H1 (cell line): ENCODE results near the gene MEN1. TPM values are rescaled to one million over a fixed set of nuclear protein-coding genes. Genes with fewer than 3 reads are reported as not detected.
A peak's percentile ranks its signal among the peaks of the same experiment; 100 is the strongest.

Source experiments
- CTCF ChIA-PET: fragments of 300-600 bp; sonication (Branson Sonifier 250); formaldehyde crosslinking; loops from one replicate; lab custom pipeline; 2021; ENCODE audit not compliant: partially characterized antibody; lab: Charles Lee
- POLR2A ChIA-PET: fragments of 300-600 bp; sonication (Branson Sonifier 250); formaldehyde crosslinking; loops from one replicate; lab custom pipeline; 2021; ENCODE audit warnings: inconsistent platforms; ENCODE audit not compliant: partially characterized antibody; lab: Charles Lee
- DNase-seq, 2 experiments: peaks; one replicate each; pipeline versions ENCODE4 v3.0.0 to v3.0.0-alpha.2; 2010 to 2022; ENCODE audit warnings: low spot score in 2 of 2, low read depth in 1 of 2, mixed read lengths in 1 of 2
- FAIRE-seq: peaks from 2 replicates; lab custom pipeline; 2011; peaks lifted over from hg19 to GRCh38; lab: Jason Lieb, UNC
- H2AFZ ChIP-seq: 2 replicates; pipeline ENCODE4 v1.8.1; 2012; ENCODE audit warnings: low read length, inconsistent platforms
- H2AK5ac ChIP-seq: 2 replicates; pipeline ENCODE4 v1.6.1; 2013; ENCODE audit warnings: low read depth, low read length
- H2BK120ac ChIP-seq: replicated peaks from 2 replicates; pipeline ENCODE3; 2013; ENCODE audit warnings: low read depth, low read length, inconsistent platforms
- H2BK12ac ChIP-seq: 2 replicates; pipeline ENCODE4 v1.6.1; 2013; ENCODE audit warnings: low read depth, low read length
- H2BK15ac ChIP-seq: 2 replicates; pipeline ENCODE4 v1.6.1; 2013; ENCODE audit warnings: low read length
- H2BK20ac ChIP-seq: 2 replicates; pipeline ENCODE4 v1.6.1; 2013; ENCODE audit warnings: low read length
- H2BK5ac ChIP-seq: 2 replicates; pipeline ENCODE4 v1.6.1; 2013; ENCODE audit warnings: low read depth, low read length
- H3K14ac ChIP-seq: 2 replicates; pipeline ENCODE4 v1.6.1; 2013; ENCODE audit warnings: inconsistent platforms; ENCODE audit not compliant: insufficient read length
- H3K18ac ChIP-seq: 2 replicates; pipeline ENCODE4 v1.6.1; 2013; ENCODE audit warnings: low read length; ENCODE audit errors: extremely low read depth
- H3K23ac ChIP-seq: 2 replicates; pipeline ENCODE4 v1.6.1; 2013; ENCODE audit warnings: inconsistent platforms; ENCODE audit not compliant: insufficient read length
- H3K23me2 ChIP-seq: 2 replicates; pipeline ENCODE4 v1.6.1; 2013; ENCODE audit warnings: low read depth, low read length
- H3K27ac ChIP-seq: 2 replicates; pipeline ENCODE4 v1.6.1; 2011; ENCODE audit warnings: low read depth, low read length, inconsistent platforms
- H3K27me3 ChIP-seq, 4 experiments: replicated peaks in 1 of 4; 1 replicate in 1 of 4; 2 replicates in 3 of 4; pipeline versions ENCODE4 v1.6.1 to v1.8.1; 2011 to 2013; ENCODE audit warnings: low read length in 3 of 4, mild to moderate bottlenecking in 3 of 4, inconsistent platforms in 2 of 4, mixed read lengths in 2 of 4, moderate library complexity in 1 of 4; ENCODE audit not compliant: control insufficient read depth in 3 of 4, insufficient read depth in 3 of 4; ENCODE audit errors: extremely low read depth in 1 of 4
- H3K36me3 ChIP-seq, 4 experiments: 2 replicates each; pipeline versions ENCODE4 v1.6.1 to v1.8.1; 2011 to 2013; ENCODE audit warnings: mild to moderate bottlenecking in 4 of 4, low read length in 3 of 4, moderate library complexity in 2 of 4, control low read depth in 1 of 4, inconsistent platforms in 1 of 4; ENCODE audit not compliant: insufficient read depth in 4 of 4, control insufficient read depth in 2 of 4
- H3K4ac ChIP-seq: replicated peaks from 2 replicates; pipeline ENCODE3; 2013; ENCODE audit warnings: low read length, low read depth, mixed read lengths, inconsistent platforms; ENCODE audit not compliant: insufficient read length
- H3K4me1 ChIP-seq, 4 experiments: replicated peaks in 1 of 4; 1 replicate in 1 of 4; 2 replicates in 3 of 4; pipeline versions ENCODE4 v1.6.1 to v1.8.1; 2011 to 2013; ENCODE audit warnings: low read length in 3 of 4, inconsistent platforms in 2 of 4, mixed read lengths in 1 of 4; ENCODE audit not compliant: insufficient read depth in 4 of 4, control insufficient read depth in 3 of 4
- H3K4me2 ChIP-seq, 2 experiments: 2 replicates each; pipeline versions ENCODE4 v1.6.1 to v1.8.1; 2011 to 2013; ENCODE audit warnings: low read depth in 2 of 2, low read length in 2 of 2, control low read depth in 1 of 2, inconsistent platforms in 1 of 2, mild to moderate bottlenecking in 1 of 2; ENCODE audit not compliant: insufficient read depth in 1 of 2
- H3K4me3 ChIP-seq, 4 experiments: fragments of 200-600, 300-600 bp in 1 of 4; sonication (generic), shearing (Covaris generic), sonication (Bioruptor Twin) in 1 of 4; 2 replicates each; pipeline versions ENCODE4 v1.5.1 to v1.8.1; 2011 to 2016; ENCODE audit warnings: low read length in 4 of 4, low read depth in 3 of 4, control low read depth in 2 of 4, inconsistent platforms in 2 of 4, mild to moderate bottlenecking in 2 of 4, mixed read lengths in 1 of 4, moderate library complexity in 1 of 4; ENCODE audit not compliant: insufficient read depth in 2 of 4; ENCODE audit errors: extremely low read depth in 1 of 4
- H3K56ac ChIP-seq: replicated peaks from 2 replicates; pipeline ENCODE3; 2013; ENCODE audit warnings: low read depth, mild to moderate bottlenecking, mixed read lengths, low read length, inconsistent platforms; ENCODE audit not compliant: insufficient read length
- H3K79me1 ChIP-seq: 2 replicates; pipeline ENCODE4 v1.6.1; 2013; ENCODE audit warnings: low read depth, low read length, control low read depth
- H3K79me2 ChIP-seq, 2 experiments: 2 replicates each; pipeline versions ENCODE4 v1.6.1 to v1.8.1; 2012 to 2013; ENCODE audit warnings: low read length in 2 of 2, mild to moderate bottlenecking in 2 of 2, inconsistent platforms in 1 of 2; ENCODE audit not compliant: insufficient read depth in 2 of 2, control insufficient read depth in 1 of 2
- H3K9ac ChIP-seq, 4 experiments: replicated peaks in 1 of 4; 1 replicate in 1 of 4; 2 replicates in 3 of 4; pipeline versions ENCODE4 v1.6.1 to v1.8.1; 2011 to 2013; ENCODE audit warnings: low read depth in 3 of 4, low read length in 3 of 4, control low read depth in 2 of 4, mild to moderate bottlenecking in 2 of 4, moderate library complexity in 2 of 4, inconsistent platforms in 1 of 4; ENCODE audit errors: extremely low read depth in 1 of 4
- H3K9me3 ChIP-seq, 2 experiments: 2 replicates each; pipeline versions ENCODE4 v1.6.1 to v1.8.1; 2012 to 2013; ENCODE audit warnings: mild to moderate bottlenecking in 2 of 2, moderate library complexity in 2 of 2, control low read depth in 1 of 2, inconsistent platforms in 1 of 2, low read depth in 1 of 2, low read length in 1 of 2, mixed read lengths in 1 of 2; ENCODE audit not compliant: insufficient read depth in 2 of 2
- H4K20me1 ChIP-seq, 2 experiments: replicated peaks in 1 of 2; 2 replicates each; pipeline versions ENCODE3 to v1.8.1; 2011 to 2013; ENCODE audit warnings: inconsistent platforms in 2 of 2, low read length in 2 of 2, mild to moderate bottlenecking in 1 of 2; ENCODE audit not compliant: insufficient read depth in 2 of 2, control insufficient read depth in 1 of 2
- H4K5ac ChIP-seq: 2 replicates; pipeline ENCODE4 v1.6.1; 2013; ENCODE audit warnings: low read length, low read depth, mixed read lengths, inconsistent platforms; ENCODE audit not compliant: insufficient read length
- H4K8ac ChIP-seq: 2 replicates; pipeline ENCODE4 v1.8.0; 2013; ENCODE audit warnings: mild to moderate bottlenecking, moderate library complexity, low read length, inconsistent platforms; ENCODE audit not compliant: insufficient read depth; ENCODE audit errors: extremely low read depth
- H4K91ac ChIP-seq: replicated peaks from 2 replicates; pipeline ENCODE3; 2013; ENCODE audit warnings: low read length, mixed read lengths, inconsistent platforms; ENCODE audit not compliant: insufficient read length
- ASH2L ChIP-seq: fragments of 200-600, 300-600 bp; sonication (generic); IDR thresholded peaks from one replicate; pipeline ENCODE4 v1.7.1; 2017; ENCODE audit warnings: low read length
- ATF3 ChIP-seq: IDR thresholded peaks from 2 replicates; pipeline ENCODE4 v1.6.1; 2011; ENCODE audit warnings: low read depth, mild to moderate bottlenecking, low read length; ENCODE audit not compliant: insufficient read depth
- BACH1 ChIP-seq: IDR thresholded peaks from 2 replicates; pipeline ENCODE4 v1.6.1; 2012; ENCODE audit warnings: low read length, improper control_type of control experiment
- CBX8 ChIP-seq: fragments of 300-800, 300-1000 bp; sonication (generic); IDR thresholded peaks from 2 replicates; pipeline ENCODE4 v1.7.1; 2016; ENCODE audit warnings: low read depth, low read length, borderline replicate concordance
- HDAC2 ChIP-seq, 2 experiments: fragments of 300-600 bp in 1 of 2; sonication (generic) in 1 of 2; IDR thresholded peaks; 2 replicates each; pipeline ENCODE4 v1.6.1; 2011 to 2012; ENCODE audit warnings: low read depth in 2 of 2, low read length in 2 of 2, mild to moderate bottlenecking in 2 of 2, moderate library complexity in 2 of 2, borderline replicate concordance in 1 of 2, inconsistent platforms in 1 of 2
- MAX ChIP-seq: IDR thresholded peaks from 2 replicates; pipeline ENCODE4 v1.6.1; 2012; ENCODE audit warnings: inconsistent platforms
- RBBP5 ChIP-seq: IDR thresholded peaks from 2 replicates; pipeline ENCODE4 v1.7.1; 2012; ENCODE audit warnings: low read depth, mild to moderate bottlenecking, inconsistent platforms, low read length, moderate library complexity, borderline replicate concordance
- SAP30 ChIP-seq: fragments of 300-600 bp; sonication (generic); IDR thresholded peaks from 2 replicates; pipeline ENCODE4 v1.7.1; 2012; ENCODE audit warnings: low read length, moderate library complexity, mild to moderate bottlenecking, inconsistent platforms; ENCODE audit not compliant: insufficient read depth, insufficient replicate concordance
- SP4 ChIP-seq: IDR thresholded peaks from 2 replicates; pipeline ENCODE4 v1.6.1; 2012; ENCODE audit warnings: low read length, inconsistent platforms
- TAF7 ChIP-seq: optimal IDR thresholded peaks from 2 replicates; pipeline ENCODE3; 2011; ENCODE audit warnings: low read depth, mild to moderate bottlenecking, inconsistent platforms, low read length, moderate library complexity, borderline replicate concordance
- WGBS, 2 experiments: shearing (Covaris generic) in 1 of 2; methylation state at CpG; one replicate each; pipeline versions ENCODE4 v1.1.6 to v1.1.7; 2013 to 2015; ENCODE audit warnings: low lambda C conversion rate in 2 of 2, mixed read lengths in 2 of 2, inconsistent platforms in 1 of 2, low coverage in 1 of 2, missing lambda C conversion rate in 1 of 2; ENCODE audit not compliant: insufficient replicate concordance in 2 of 2, insufficient coverage in 1 of 2, insufficient read length in 1 of 2; ENCODE audit errors: extremely low coverage in 1 of 2, missing lambda C conversion rate in 1 of 2; 5-methylcytosine and 5-hydroxymethylcytosine counted together
- polyA plus RNA-seq, 7 experiments: library from polyadenylated mRNA; depleted of rRNA in 3 of 7; stranded (reverse) in 5 of 7; unstranded in 2 of 7; fragments of >200 nt in 5 of 7; fragments of 200-250 nt in 2 of 7; gene quantifications; 1 replicate in 5 of 7; 2 replicates in 1 of 7; 4 replicates in 1 of 7; pipeline versions ENCODE4 v1.2.1 to v1.2.3, GENCODE V29; 2011 to 2013; ENCODE audit warnings: missing spikeins in 2 of 7, mixed read lengths in 2 of 7
- total RNA-seq: library from RNA; stranded (reverse); fragmentation: NEBNext Ultra II Directional; extraction: Animal tissue kit (Norgen Biotek cat#: 25700); gene quantifications from 2 replicates; pipeline ENCODE4 v1.2.1, GENCODE V29; 2021

MEN1 gene
- total and polyA plus RNA-seq, 2 of the 8 experiments (the other 6 are each of a cell fraction or from before 2014, with no cell fraction given), result 47.2 to 56.3 TPM

- no peak for DNase-seq
- no peak for FAIRE-seq
- no peak overlapping the region for H3K4ac ChIP-seq
- no peak overlapping the region for H3K4me3 ChIP-seq
- H3K79me2 ChIP-seq, result no peaks in the 10 kb centered on the region
- H4K5ac ChIP-seq, result no peak overlapping the region
- 91% methylated on average over 10 of the region's 17 CpGs; no CpG with 5 or more reads in 1 of the 2 experiments for WGBS, 2 experiments
- H3K23me2 ChIP-seq, result no peaks in the 10 kb centered on the region
- H3K9me3 ChIP-seq, result no peaks in the 10 kb centered on the region
- H3K14ac ChIP-seq, result no peak overlapping the region
- POLR2A ChIA-PET, result interaction anchor here (0.6 to 0.8 kb wide), 3 partner anchors 31 to 286 kb away, joined by 3 read pairs; partner anchors contain the start of genes FAU and MRPL49
- H2BK20ac ChIP-seq, result no peak overlapping the region
- H3K4me2 ChIP-seq, result no peak overlapping the region
- no peak overlapping the region for H2AFZ ChIP-seq
- no peak overlapping the region for H2BK12ac ChIP-seq
- H3K23ac ChIP-seq, result no peak overlapping the region
- H3K9ac ChIP-seq, result no peak overlapping the region
- no peak overlapping the region for H2BK5ac ChIP-seq
- H4K8ac ChIP-seq, result peak overlapping the region; percentile 65
- no peak overlapping the region for H3K56ac ChIP-seq
- H4K91ac ChIP-seq, result no peak overlapping the region
- no peaks in the 10 kb centered on the region for H3K27me3 ChIP-seq
- H3K27ac ChIP-seq, result no peak overlapping the region
- H4K20me1 ChIP-seq, result peaks cover 4 to 9% of the 10 kb centered on the region in 2 experiments
- no peak overlapping the region for H2BK15ac ChIP-seq
- CTCF ChIA-PET, result interaction anchor here (0.9 to 2.4 kb wide), 8 partner anchors 9 to 584 kb away, joined by 3 to 16 read pairs (median 3); no protein-coding TSS in a partner anchor
- no peaks in the 10 kb centered on the region for H3K79me1 ChIP-seq
- H3K36me3 ChIP-seq, result peaks cover 8 to 35% (median 17%) of the 10 kb centered on the region in 4 experiments; a peak in 6 of 8 replicates
- H2AK5ac ChIP-seq, result no peak overlapping the region
- no peak overlapping the region for H3K18ac ChIP-seq
- H2BK120ac ChIP-seq, result no peak overlapping the region
- no peaks in the 10 kb centered on the region; a peak in 1 of 7 replicates for H3K4me1 ChIP-seq
- TF ChIP-seq ATF3 (no peak), SAP30 (no peak), HDAC2 (IDR thresholded peaks at IDR 0.05; ENCODE audit: borderline replicate concordance in 1 of 2, low read depth in 2 of 2, low read length in 2 of 2) (no peak), TAF7 (no peak), ASH2L (no peak), BACH1 (no peak), RBBP5 (no peak), SP4 (no peak), MAX (no peak), CBX8 (no peak)
Observed at GRCh38 chr11:64835616-64836447, 25.5 kb upstream of the MEN1 start.
